ENCODE results near the gene CXCR4.

Gene CXCR4

DNA sequence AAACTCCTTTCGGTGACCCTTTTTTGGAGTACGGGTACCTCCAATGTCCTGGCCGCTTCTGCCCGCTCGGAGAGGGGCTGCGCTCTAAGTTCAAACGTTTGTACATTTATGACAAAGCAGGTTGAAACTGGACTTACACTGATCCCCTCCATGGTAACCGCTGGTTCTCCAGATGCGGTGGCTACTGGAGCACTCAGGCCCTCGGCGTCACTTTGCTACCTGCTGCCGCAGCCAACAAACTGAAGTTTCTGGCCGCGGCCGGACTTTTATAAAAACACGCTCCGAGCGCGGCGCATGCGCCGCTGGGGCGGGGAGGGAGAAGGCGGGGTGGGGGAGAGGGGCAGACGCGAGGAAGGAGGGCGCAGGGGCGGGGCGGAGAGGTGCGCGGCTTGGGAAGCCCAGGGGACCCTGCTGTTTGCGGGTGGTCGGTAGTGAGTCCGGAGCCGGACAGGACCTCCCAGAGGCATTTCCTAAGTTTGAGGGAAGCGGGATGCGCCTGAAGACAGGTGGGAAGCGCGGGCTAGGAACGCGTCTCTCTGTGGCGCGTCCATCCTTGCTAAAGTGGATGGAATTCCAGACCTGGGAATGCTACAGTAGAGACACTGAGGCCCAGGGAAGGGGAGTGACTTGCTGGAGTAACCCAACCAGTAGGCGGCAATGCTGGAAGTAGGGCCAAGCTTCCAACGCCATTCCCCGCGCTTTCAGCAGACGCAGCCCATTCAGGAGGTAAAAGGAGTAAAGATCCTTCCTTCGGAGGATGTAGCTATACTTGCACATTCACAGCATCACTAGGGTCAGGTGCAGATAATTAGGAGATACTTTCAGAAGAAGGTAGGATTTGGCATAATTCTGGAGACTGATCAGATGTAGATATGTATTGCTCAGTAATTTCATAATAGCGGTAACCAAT is at the start of gene CXCR4:
Gene CXCR4 (minus strand): TSS at position 241 of the 910 bp plus-strand sequence. CDS start 89 bp downstream, at position 152.
- DNase-seq (ENCODE audit: low read depth in 2 of 3, low spot score in 1 of 3) = peak; percentile 67 to 78 (median 76)

DNA sequence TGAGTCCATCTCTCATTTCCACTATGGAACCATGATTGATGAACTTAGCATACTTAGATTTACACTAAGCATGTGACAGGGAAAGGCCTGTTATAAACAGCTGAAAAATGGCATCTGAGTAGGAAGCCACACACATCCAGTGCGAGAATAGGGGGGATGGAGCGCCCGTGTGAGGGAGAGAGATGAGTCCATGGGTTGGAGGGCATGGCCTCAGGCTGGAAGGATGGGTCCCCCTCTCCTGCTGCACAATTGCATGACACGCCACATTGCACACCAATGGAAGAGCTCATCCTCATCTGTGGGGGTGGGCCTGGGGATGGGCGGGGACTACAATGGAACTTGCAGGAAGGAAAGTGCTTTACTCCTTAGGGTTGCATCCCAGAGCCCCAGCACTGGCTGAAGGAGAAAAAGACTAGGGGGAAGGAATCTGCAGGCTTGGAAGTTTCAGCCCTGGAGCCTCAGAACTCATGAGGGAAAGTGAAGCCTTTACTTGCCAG is 46.4 kb upstream of the CXCR4 start:
- no peak for DNase-seq (ENCODE audit: low read depth in 2 of 3, low spot score in 1 of 3)

DNA sequence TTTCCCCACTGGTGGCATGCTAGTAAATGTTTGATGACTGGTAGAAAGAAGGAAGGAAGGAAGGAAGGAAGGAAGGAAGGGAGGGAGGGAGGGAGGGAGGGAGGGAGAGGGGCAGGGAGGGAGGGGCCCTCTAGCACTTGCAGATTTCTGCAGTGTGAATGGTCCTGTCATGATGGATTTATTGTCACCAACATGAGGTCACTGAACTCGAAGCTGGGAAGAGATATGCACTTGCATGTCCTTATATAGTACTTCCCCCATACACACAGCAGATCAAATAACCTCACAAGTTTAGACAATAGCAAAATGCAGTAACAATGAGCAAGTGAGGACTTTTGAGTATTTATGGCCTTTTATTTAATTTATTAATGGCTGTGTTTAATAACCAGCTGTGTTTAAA is 44.5 kb upstream of the CXCR4 start:
- DNase-seq (ENCODE audit: low read depth in 2 of 3, low spot score in 1 of 3) = no peak

DNA sequence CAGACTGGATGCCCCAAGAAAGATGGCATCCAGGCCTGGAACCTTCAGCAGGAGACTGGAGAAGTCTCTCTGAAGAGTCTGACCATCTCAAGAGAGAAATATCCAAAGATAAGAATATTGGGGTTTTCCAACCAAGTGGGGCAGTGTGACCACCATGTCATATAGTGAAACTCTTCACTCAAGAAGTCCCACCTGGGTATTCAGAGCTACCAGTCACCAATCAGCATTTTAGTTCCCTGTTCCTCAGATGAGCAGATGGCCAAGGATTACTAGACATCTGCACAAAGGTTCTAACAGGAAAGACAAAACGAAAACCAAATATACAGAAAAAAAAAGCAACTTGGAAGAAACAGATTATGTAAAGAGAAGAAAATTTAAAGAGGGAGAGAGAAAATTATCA is 38.5 kb upstream of the CXCR4 start:
- DNase-seq (ENCODE audit: low read depth in 2 of 3, low spot score in 1 of 3) = no peak

DNA sequence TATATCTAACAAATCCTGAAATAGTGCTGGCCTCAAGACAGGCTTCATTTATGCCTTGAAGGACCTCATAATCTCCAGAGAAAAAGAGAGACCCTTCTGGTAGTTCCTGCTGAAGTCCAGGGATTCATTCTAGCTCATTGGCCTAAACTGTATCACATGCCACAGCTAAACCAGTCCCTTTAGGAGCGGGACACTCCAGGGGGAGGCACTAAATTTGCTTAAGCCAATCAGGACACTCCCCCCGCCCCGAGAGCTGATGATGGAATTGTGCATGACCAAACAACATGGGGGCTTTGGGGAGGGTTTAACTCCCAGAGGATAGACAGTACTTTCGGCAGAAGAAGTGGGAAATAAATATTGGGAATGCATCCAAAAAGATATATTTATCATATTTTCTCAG is 36.4 kb upstream of the CXCR4 start:
- DNase-seq (ENCODE audit: low read depth in 2 of 3, low spot score in 1 of 3) = no peak

DNA sequence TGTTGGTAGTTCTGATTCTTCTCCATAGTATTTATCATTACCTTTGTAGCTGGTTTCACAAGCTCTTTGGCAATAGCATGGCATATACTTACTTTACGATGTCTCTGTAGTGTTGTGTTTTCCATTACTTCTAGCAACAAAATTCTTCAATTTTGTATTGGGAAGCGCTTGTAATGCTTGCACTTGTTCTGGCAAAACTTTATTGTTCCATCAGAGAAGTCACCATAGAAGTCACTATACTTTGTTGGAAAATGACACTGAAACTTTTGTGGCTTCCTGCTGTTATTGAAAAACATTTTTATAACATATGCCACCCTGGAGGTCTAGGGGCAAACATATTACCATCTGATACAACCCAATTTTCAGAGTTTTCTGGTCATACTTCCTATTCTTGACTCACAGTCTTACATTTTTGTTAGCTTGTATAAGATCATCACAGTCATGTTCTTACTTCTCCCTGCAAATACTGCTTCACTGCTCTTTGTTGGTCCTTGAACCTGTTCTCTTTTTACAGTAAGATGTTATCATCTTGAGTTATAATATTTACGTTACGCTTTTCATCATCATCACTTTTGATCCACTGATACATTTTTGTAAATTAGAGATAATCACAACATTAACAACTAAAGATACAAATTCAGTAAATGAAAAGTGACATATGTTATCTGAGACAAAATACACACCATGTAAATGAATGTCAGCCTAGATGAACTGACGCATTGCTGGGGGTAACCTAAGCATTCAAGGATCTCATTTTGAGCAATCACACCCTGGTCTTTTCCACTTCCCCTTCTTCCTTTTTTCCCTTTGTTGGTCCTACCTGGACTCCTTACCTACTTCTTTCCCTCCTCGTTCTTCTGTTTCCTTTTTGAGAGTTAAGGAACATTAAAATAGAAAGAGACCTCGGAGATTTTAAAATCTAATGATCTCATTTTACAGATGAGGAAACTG is 33.3 kb upstream of the CXCR4 start:
- no peak for DNase-seq (ENCODE audit: low read depth in 2 of 3, low spot score in 1 of 3)

DNA sequence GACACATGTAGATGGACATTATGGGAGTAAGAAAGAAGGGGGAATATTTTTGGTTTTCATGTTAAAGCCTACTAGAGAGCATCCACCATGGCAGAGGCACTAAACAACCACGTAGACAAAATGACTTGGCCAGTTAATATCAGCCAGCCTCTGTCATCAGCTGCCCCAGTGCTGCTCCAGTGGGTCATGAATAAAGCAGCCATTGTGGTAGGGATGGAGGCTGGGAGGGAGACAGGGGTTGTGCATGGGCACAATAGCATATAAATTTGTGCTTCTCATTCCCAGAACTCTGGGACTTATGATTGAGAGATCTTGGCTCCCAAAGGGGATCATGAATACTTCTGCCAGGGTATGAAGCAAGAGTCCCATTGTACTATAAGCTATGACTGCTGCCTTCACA is 31.1 kb upstream of the CXCR4 start:
- no peak for DNase-seq (ENCODE audit: low read depth in 2 of 3, low spot score in 1 of 3)

DNA sequence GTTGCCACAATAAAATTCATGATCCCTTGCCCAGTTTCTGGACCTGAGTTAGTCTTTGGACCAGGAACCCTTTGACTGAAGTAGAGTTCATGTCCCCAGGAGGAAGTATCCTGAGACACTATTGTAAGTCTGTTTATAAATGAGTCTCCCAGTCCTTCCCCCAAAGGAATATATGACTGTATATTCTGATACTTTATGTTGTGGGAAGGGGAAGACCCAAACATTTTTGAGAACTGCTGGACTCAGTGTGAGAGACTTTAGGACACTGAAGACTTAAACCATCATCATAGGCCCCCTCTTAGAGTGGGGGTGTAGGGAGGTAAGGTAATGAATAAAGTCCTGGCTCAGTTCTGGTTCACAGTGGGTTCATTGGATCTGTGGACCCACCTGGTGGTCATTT is 28.6 kb upstream of the CXCR4 start:
- no peak for DNase-seq (ENCODE audit: low read depth in 2 of 3, low spot score in 1 of 3)

DNA sequence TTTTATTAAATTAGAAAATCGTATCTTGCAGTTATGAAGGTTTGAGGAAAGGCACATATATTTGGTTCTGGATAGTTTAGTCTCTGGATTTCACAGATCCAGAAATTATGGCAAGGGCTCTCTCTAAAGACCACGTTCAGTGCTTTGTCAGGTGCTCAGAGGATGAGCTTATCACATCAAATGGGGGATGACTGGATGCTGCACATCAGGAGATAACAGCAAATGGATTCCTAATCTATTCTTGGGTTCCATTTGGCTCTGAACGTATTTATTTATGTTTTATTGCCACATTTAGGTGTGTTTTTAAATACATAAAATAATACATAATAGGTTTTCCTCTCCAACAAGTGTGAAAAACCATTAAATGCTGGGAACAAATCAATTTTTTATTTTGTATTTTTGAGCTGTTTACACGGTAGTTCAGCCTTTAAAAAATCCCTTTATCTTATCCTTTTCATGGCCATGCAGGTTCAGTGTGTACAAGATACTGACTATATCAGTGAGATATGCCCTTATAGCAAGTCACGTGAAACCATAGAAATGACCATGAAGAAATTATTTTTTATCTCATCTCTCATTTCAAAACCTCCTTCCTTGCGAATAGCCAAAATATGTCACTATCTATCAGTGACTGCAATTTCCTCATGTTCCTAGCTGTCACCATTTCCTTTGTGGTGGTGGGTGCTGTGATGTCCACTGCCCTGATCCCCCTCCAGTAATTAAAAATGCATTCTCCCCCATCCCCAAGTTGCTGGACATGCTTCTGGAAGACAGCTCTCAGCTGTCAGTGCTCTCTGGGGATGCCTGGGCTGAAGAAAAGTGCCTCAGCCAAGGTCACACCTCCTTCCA is 25.9 kb upstream of the CXCR4 start:
- no peak for DNase-seq (ENCODE audit: low read depth in 2 of 3, low spot score in 1 of 3)

DNA sequence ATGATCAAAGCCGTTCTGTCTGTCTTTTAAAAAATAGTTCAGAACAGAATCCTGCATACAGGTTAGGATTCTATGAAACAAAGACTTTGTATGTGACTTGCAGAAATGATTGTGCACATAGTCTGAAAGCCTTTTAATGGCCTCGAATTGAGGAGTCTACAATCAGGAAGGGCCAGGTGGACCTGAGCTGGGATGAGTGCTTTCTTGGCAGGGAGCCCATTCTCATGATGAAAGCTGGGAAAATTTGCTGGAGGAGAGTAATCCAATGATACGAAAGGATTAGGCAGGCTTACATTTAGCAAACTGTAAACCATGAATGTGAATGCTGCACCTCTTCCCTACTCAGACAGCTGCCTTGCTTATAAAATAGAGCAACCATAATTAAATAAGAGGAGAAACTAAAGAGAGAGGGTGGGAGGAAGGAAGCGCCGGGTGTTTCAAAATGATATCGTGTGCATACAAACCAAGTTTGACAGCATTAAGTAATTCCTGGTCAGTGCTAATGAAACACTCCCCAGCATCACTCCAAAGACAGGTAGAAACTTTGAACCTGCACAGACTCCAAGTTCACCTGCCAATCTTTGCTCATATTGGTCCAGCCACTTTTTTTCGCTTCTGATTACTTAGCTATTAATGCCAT is 23.7 kb upstream of the CXCR4 start:
- no peak for DNase-seq (ENCODE audit: low read depth in 2 of 3, low spot score in 1 of 3)

DNA sequence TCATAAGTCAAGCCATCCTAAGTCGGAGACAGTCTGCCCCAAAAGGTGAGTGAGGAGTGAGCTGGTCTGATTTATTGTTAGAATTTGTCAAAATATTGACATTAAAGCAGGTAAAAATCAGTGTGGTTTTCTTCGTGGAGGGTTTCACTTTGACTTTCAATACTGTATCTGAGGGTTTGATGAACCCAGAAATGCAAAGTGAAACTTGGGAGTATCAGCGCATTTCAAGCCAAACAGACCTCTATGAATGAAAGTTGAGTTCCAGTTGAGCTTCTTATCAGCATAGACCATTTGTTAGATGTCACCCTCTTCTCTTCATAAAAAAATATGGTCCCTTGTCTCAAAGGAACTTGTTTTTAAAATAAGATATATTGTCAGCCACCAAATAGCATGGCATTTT is 21.7 kb upstream of the CXCR4 start:
- DNase-seq (ENCODE audit: low read depth in 2 of 3, low spot score in 1 of 3) = no peak

DNA sequence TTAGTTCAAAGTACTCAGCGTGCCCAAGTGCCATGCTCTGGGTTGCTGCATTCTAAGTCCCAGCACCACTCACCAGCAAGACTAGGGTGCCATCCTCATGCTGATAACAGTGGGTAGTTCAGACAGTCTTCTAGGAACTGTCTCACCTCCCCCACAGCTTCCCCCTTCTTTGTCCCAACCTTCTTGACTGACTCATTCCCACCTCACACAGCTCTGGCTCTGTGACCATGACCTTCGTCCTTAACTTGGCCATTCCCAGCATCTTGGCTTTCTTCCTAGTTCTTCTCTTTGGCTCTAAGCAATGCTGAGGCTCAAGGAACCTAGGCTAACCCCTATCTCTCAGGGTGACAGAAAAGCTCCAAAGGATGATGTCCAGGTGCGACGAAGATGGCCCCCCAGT is 20.0 kb upstream of the CXCR4 start:
- DNase-seq (ENCODE audit: low read depth in 2 of 3, low spot score in 1 of 3) = no peak

DNA sequence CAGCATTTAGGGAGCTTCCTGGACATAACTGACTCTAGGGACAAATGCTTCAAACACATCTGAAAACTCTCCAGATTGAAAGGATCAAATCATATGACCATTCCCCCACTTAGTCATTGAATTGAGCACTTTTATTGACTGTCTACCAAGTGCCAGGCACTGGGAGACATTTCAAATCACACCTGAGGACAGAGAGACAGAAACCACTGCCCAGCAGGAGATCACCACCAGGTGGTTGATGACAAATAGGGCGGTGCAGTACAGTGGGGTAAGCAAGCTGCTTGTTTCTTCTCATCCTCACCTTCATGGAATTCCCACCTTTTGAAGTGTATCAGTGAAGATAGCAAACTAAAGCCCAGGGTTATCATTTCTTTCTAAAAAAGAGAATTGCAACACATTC is 19.0 kb upstream of the CXCR4 start:
- no peak for DNase-seq (ENCODE audit: low read depth in 2 of 3, low spot score in 1 of 3)

DNA sequence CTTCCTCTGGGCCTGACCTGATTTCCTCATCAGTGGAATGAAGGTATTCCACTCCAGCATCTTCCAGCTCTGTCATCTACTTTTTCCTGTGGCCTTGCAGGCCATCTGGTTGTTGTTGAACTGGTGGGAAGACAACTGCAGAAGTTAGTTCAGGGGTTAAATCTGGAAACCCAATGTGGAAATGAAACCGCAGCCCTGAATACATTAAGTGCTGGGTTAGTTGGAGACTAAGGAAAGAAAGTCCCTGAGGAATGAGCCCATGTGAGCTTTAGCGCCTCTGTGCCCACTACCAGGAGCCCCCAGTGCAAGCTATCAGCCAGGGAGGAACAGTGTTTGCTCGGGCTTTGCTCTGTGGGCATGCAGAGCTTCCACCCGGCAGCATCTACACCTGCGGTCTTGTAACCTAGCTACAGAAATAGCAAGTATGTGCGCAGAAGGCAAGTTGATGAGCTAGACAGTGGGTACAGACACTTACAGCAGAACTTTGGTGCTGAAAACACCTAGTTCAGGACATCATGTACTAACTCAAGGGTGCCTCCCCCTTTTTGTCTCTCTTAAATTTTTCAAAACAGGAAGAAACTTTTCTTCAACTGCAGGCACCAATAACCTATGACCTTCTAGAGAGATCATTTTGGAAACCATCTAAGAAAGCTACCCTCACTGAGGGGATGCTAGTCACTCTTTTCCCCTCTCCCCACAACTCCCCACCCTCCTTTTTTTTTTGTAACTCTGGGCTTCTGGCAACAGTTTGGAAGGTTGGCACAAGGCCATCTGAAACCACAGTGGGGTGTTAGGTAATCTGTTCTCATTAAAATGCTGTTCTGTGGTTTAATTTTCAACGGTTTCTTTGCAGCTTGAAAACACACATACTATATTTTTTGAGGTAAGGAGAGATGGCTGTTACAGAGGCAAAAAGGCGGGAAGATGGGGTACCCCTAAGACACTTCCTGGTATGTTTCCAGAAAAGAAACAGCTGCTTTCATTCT is 18.3 kb upstream of the CXCR4 start:
- peak in 1 of 3 donors; percentile 28 for DNase-seq (ENCODE audit: low read depth in 2 of 3, low spot score in 1 of 3)

DNA sequence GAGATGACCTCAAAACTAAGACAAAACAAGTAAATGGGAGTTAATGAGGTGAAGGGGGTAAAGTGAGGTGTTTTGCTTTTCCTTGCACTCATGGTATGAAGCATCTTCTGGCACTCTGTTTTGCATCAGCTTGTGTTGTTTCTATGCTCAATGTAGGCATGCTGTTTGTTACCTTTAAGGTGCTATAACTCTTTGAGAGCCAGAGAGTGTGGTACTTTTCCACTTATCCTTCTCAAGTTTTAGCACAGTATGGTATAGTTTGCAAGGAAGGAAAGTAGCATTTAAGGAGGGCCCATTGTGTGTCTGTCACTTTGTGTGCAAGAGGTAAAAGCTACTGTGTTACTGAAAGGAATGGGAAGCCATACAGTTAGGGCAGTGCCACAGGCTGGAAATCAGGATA is 17.5 kb upstream of the CXCR4 start:
- no peak for DNase-seq (ENCODE audit: low read depth in 2 of 3, low spot score in 1 of 3)

DNA sequence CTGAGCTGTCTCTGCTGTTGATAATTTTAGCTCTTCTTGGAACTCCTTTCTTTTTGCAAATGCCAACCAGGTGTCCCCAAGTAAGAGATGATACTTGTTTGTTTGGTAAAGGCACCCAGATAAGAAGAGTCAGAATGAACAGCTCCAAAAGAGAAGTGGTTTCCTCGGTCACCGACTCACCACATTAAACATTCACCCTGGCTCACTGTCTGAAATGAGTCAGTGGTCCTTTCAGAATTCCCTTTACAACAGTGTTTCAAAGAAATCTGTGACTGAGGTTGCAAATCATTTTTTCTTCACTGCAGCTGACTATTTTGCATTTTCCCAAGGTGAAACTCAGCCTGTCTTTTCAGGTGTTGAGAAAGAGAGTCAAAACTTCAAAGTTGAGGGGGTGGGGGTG is 16.2 kb upstream of the CXCR4 start:
- peak in 2 of 3 donors; percentile 28 to 50 for DNase-seq (ENCODE audit: low read depth in 2 of 3, low spot score in 1 of 3)

DNA sequence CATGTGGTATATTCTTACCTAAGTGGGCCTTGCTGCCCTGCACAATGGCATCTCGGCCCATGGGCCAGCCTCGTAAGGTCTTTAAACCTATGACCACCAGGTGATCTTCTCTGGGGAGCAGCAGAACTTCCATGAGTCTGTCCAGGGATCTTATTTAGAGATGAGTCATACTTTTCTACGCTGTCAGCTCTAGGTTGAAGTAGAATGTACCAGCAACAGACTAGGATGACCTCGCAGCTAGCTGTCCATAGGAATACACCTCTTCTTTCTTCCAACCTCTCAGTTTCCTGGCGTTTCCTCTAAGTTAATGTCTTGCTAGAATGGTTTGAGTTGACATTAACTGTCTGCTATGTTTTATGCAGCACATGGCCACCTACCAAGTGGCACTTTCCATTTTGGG is 15.6 kb upstream of the CXCR4 start:
- DNase-seq (ENCODE audit: low read depth in 2 of 3, low spot score in 1 of 3) = no peak

DNA sequence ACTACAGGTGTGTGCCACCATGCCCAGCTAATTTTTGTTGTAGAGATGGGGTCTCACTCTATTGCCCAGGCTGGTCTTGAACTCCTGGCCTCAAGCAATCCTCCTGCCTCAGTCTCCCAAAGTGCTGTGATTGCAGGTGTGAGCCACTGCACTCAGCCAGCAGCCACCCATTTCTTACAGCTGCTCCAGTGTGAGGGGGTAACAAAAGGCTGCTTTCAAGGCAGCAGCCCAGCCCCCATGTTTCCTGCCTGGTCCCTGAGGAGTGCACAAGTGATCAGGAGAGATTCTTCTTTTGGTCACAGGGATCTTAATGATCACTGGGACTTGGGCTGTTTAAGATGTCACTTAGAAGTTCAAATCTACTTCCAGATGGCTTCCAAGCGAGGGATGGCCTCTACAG is 15.2 kb upstream of the CXCR4 start:
- no peak for DNase-seq (ENCODE audit: low read depth in 2 of 3, low spot score in 1 of 3)

DNA sequence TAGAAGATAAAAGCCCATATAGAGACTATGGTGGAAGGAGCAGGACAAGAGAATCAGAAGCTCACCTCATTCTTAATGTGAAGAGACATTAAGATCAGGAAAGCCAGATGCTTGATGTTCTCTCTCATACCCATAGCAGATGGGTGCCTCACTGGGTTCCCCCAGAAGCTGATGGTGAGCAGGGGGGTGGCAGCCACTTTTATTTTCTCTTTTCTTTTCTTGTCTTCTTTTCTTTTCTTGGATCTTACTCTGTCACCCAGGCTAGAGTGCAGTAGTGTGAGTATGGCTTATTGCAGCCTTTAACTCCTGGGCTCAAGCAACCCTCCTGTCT is 14.8 kb upstream of the CXCR4 start:
- DNase-seq (ENCODE audit: low read depth in 2 of 3, low spot score in 1 of 3) = no peak
